ENCODE results near the gene SCYL2. TPM values are rescaled to one million over a fixed set of nuclear protein-coding genes. Genes with fewer than 3 reads are reported as not detected.
"Not testable (repeated sequence)": the region's sequence is repeated elsewhere in the genome, so short reads cannot be mapped to it uniquely, and the experiment has no call there.

Gene SCYL2
- total RNA-seq, 2 experiments from 2014 or later, result 29.3 to 38.8 TPM

- Mint-ChIP-seq H3K4me1 (peaks cover 24% of the 10 kb centered on the region), H3K4me3 (no peak overlapping the region), H3K9me3 (ENCODE audit: low read depth) (no peaks in the 10 kb centered on the region), H3K27me3 (no peaks in the 10 kb centered on the region), H3K36me3 (peaks cover 21% of the 10 kb centered on the region), H3K27ac (no peak overlapping the region)
- CTCF ChIA-PET, result interaction anchor here (1.1 kb wide), 1 partner anchor 119 kb away, joined by 3 read pairs; no protein-coding TSS in a partner anchor
- no peak for ATAC-seq
- DNase-seq, result no peak
Measured at GRCh38 chr12:100273782-100274181, 6.8 kb downstream of the SCYL2 start.

- ATAC-seq (no peak), DNase-seq (no peak)
- Mint-ChIP-seq H3K4me1 (peaks cover 21% of the 10 kb centered on the region), H3K27ac (no peak overlapping the region), H3K27me3 (no peaks in the 10 kb centered on the region), H3K4me3 (no peak overlapping the region), H3K9me3 (ENCODE audit: low read depth) (no peaks in the 10 kb centered on the region), H3K36me3 (peaks cover 21% of the 10 kb centered on the region)
- CTCF ChIA-PET, result interaction anchor here (1.1 kb wide), 1 partner anchor 119 kb away, joined by 3 read pairs; no protein-coding TSS in a partner anchor
Measured at GRCh38 chr12:100274291-100274690, 7.3 kb downstream of the SCYL2 start.

- no peaks in the 10 kb centered on the region for H3K27me3 Mint-ChIP-seq
- H3K9me3 Mint-ChIP-seq (ENCODE audit: low read depth), result no peaks in the 10 kb centered on the region
- CTCF ChIA-PET, result interaction anchor here (2.1 kb wide), 1 partner anchor 124 kb away, joined by 4 read pairs; no protein-coding TSS in a partner anchor
- DNase-seq, result no peak
- no peak overlapping the region for H3K4me3 Mint-ChIP-seq
- peaks cover 6% of the 10 kb centered on the region for H3K4me1 Mint-ChIP-seq
- H3K36me3 Mint-ChIP-seq, result peaks cover 13% of the 10 kb centered on the region
- no peak for ATAC-seq
- H3K27ac Mint-ChIP-seq, result no peak overlapping the region
Measured at GRCh38 chr12:100279159-100279558, 12.2 kb downstream of the SCYL2 start.

- ATAC-seq, result no peak
- no peak overlapping the region for H3K27ac Mint-ChIP-seq
- H3K9me3 Mint-ChIP-seq (ENCODE audit: low read depth), result no peaks in the 10 kb centered on the region
- DNase-seq, result no peak
- H3K4me3 Mint-ChIP-seq, result no peak overlapping the region
- peaks cover 6% of the 10 kb centered on the region for H3K4me1 Mint-ChIP-seq
- H3K27me3 Mint-ChIP-seq, result no peaks in the 10 kb centered on the region
- H3K36me3 Mint-ChIP-seq, result peaks cover 10% of the 10 kb centered on the region
- CTCF ChIA-PET, result interaction anchor here (2.1 kb wide), 1 partner anchor 125 kb away, joined by 4 read pairs; no protein-coding TSS in a partner anchor
Measured at GRCh38 chr12:100279607-100280244, 12.7 kb downstream of the SCYL2 start.

- H3K27ac Mint-ChIP-seq; H3K4me1 Mint-ChIP-seq; H3K4me3 Mint-ChIP-seq; H3K9me3 Mint-ChIP-seq (ENCODE audit: low read depth); DNase-seq; H3K27me3 Mint-ChIP-seq; CTCF ChIA-PET; H3K36me3 Mint-ChIP-seq; ATAC-seq: not testable (repeated sequence)
Measured at GRCh38 chr12:100284556-100284955, 17.6 kb downstream of the SCYL2 start.

- no peak overlapping the region for H3K4me3 Mint-ChIP-seq
- peaks cover 17% of the 10 kb centered on the region for H3K36me3 Mint-ChIP-seq
Measured at GRCh38 chr12:100289038-100289437, 22.1 kb downstream of the SCYL2 start.

GRCh38 chr12:100290016-100290415 lies 23.0 kb downstream of the SCYL2 start:
- H3K36me3 Mint-ChIP-seq, result peaks cover 17% of the 10 kb centered on the region
- DNase-seq, result no peak
- H3K4me1 Mint-ChIP-seq, result no peaks in the 10 kb centered on the region
- CTCF ChIA-PET, result no interaction called here
- no peak for ATAC-seq
- no peak overlapping the region for H3K4me3 Mint-ChIP-seq
- no peak overlapping the region for H3K27ac Mint-ChIP-seq
- no peaks in the 10 kb centered on the region for H3K27me3 Mint-ChIP-seq
- no peaks in the 10 kb centered on the region for H3K9me3 Mint-ChIP-seq (ENCODE audit: low read depth)

More at GRCh38 chr12:100289038-100289437, 22.1 kb downstream of the SCYL2 start:
- no peaks in the 10 kb centered on the region for H3K9me3 Mint-ChIP-seq (ENCODE audit: low read depth)
- no peaks in the 10 kb centered on the region for H3K4me1 Mint-ChIP-seq
- no peaks in the 10 kb centered on the region for H3K27me3 Mint-ChIP-seq
- CTCF ChIA-PET, result no interaction called here
- no peak overlapping the region for H3K27ac Mint-ChIP-seq
- DNase-seq, result no peak
- ATAC-seq, result no peak

GRCh38 chr12:100293017-100293416 lies 26.0 kb downstream of the SCYL2 start:
- ATAC-seq (no peak), DNase-seq (no peak)
- Mint-ChIP-seq H3K4me3 (no peak overlapping the region), H3K36me3 (peaks cover 17% of the 10 kb centered on the region), H3K4me1 (no peaks in the 10 kb centered on the region), H3K27ac (no peak overlapping the region), H3K9me3 (ENCODE audit: low read depth) (no peaks in the 10 kb centered on the region), H3K27me3 (no peaks in the 10 kb centered on the region)
- CTCF ChIA-PET, result no interaction called here

GRCh38 chr12:100294366-100294765 lies 27.4 kb downstream of the SCYL2 start:
- H3K36me3 Mint-ChIP-seq, result peaks cover 27% of the 10 kb centered on the region
- DNase-seq; H3K27ac Mint-ChIP-seq; CTCF ChIA-PET; H3K9me3 Mint-ChIP-seq (ENCODE audit: low read depth); H3K4me3 Mint-ChIP-seq; H3K4me1 Mint-ChIP-seq; H3K27me3 Mint-ChIP-seq; ATAC-seq: not testable (repeated sequence)

GRCh38 chr12:100295764-100296555 lies 29.0 kb downstream of the SCYL2 start:
- ATAC-seq (no peak), DNase-seq (no peak)
- no peaks in the 10 kb centered on the region for H3K27me3 Mint-ChIP-seq
- H3K36me3 Mint-ChIP-seq, result peaks cover 41% of the 10 kb centered on the region
- H3K27ac Mint-ChIP-seq, result no peak overlapping the region
- CTCF ChIA-PET, result no interaction called here
- H3K4me1 Mint-ChIP-seq, result no peaks in the 10 kb centered on the region
- H3K4me3 Mint-ChIP-seq, result no peak overlapping the region
- H3K9me3 Mint-ChIP-seq (ENCODE audit: low read depth), result peaks cover 2% of the 10 kb centered on the region

GRCh38 chr12:100302081-100302480 lies 35.1 kb downstream of the SCYL2 start:
- Mint-ChIP-seq H3K9me3 (ENCODE audit: low read depth) (peaks cover 14% of the 10 kb centered on the region), H3K36me3 (peaks cover 77% of the 10 kb centered on the region), H3K4me1 (no peaks in the 10 kb centered on the region), H3K27me3 (no peaks in the 10 kb centered on the region), H3K27ac (no peak overlapping the region), H3K4me3 (no peak overlapping the region)
- ATAC-seq (no peak), DNase-seq (no peak)
- CTCF ChIA-PET, result no interaction called here

- H3K4me3 Mint-ChIP-seq, result no peak overlapping the region
- no peaks in the 10 kb centered on the region for H3K27me3 Mint-ChIP-seq
- H3K27ac Mint-ChIP-seq, result no peak overlapping the region
- peaks cover 14% of the 10 kb centered on the region for H3K9me3 Mint-ChIP-seq (ENCODE audit: low read depth)
- CTCF ChIA-PET, result no interaction called here
- ATAC-seq (no peak), DNase-seq (no peak)
- peaks cover 78% of the 10 kb centered on the region for H3K36me3 Mint-ChIP-seq
- H3K4me1 Mint-ChIP-seq, result no peaks in the 10 kb centered on the region
Measured at GRCh38 chr12:100303831-100304230, 36.9 kb downstream of the SCYL2 start.

GRCh38 chr12:100304334-100304733 lies 37.4 kb downstream of the SCYL2 start:
- H3K36me3 Mint-ChIP-seq, result peaks cover 75% of the 10 kb centered on the region
- H3K4me1 Mint-ChIP-seq, CTCF ChIA-PET, H3K27me3 Mint-ChIP-seq, H3K4me3 Mint-ChIP-seq, H3K27ac Mint-ChIP-seq, DNase-seq, ATAC-seq: not testable (repeated sequence)
- H3K9me3 Mint-ChIP-seq (ENCODE audit: low read depth), result peaks cover 14% of the 10 kb centered on the region

GRCh38 chr12:100308138-100308537 lies 41.2 kb downstream of the SCYL2 start:
- H3K27ac Mint-ChIP-seq; H3K9me3 Mint-ChIP-seq (ENCODE audit: low read depth); H3K27me3 Mint-ChIP-seq; H3K4me1 Mint-ChIP-seq; CTCF ChIA-PET; H3K4me3 Mint-ChIP-seq; ATAC-seq; DNase-seq: not testable (repeated sequence)
- H3K36me3 Mint-ChIP-seq, result peaks cover 45% of the 10 kb centered on the region

Measured in activated CD8-positive, alpha-beta memory T cell treated with anti-CD3 and anti-CD28 coated beads, Interleukin-2, amount 10 ng/mL, durations not matched to agents 7 days and 5 days (primary cell).